BE2C (cell line): Measurements from ENCODE around the gene PAPSS2.

ENCODE experiments used
- DNase-seq: peaks from one replicate; pipeline ENCODE4 v3.0.0-alpha.2; 2020
- H3K27me3 ChIP-seq: fragments of 250-450 bp; sonication (Bioruptor Pico); 2 replicates; pipeline ENCODE4 v1.5.1; 2020; ENCODE audit warnings: mild to moderate bottlenecking
- H3K36me3 ChIP-seq: fragments of 250-450 bp; sonication (Bioruptor Pico); 2 replicates; pipeline ENCODE4 v1.5.1; 2020; ENCODE audit warnings: mild to moderate bottlenecking
- H3K4me1 ChIP-seq: fragments of 250-450 bp; sonication (Bioruptor Pico); 2 replicates; pipeline ENCODE4 v1.5.1; 2020
- H3K4me3 ChIP-seq: 2 replicates; pipeline ENCODE4 v1.5.1; 2011; ENCODE audit warnings: low read depth, low read length
- H3K9me3 ChIP-seq: fragments of 250-450 bp; sonication (Bioruptor Pico); 2 replicates; pipeline ENCODE4 v1.5.1; 2020
- TF ChIP-seq, protein P1 (sequence below): IDR thresholded peaks from 2 replicates; pipeline ENCODE4 v1.5.1; 2012; ENCODE audit warnings: mild to moderate bottlenecking, low read depth, low read length

Gene PAPSS2

DNA sequence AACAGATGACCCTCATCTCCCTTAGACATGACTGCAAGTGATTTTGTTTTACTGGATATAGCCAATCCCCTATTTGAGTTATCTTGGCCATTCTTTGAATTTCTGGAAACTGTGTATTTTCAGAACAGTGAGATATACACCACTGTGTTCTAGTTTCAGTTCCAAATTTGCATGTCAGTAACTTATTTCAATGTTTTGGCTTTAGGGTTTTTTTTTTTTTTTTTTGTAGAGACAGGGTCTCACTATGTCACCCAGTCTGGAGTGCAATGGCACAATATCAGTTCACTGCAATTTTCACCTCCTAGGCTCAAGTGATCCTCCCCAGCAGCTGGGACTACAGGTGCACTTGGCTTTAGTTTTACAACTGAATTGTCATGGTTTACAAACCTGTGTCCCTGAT, 91.1 kb downstream of the PAPSS2 start:
- DNase-seq: no peak
- H3K27me3 ChIP-seq: no peaks in the 10 kb centered on the region
- peaks cover 9% of the 10 kb centered on the region for H3K36me3 ChIP-seq
- no peak overlapping the region for H3K4me3 ChIP-seq
- TF ChIP-seq, protein P1, sequence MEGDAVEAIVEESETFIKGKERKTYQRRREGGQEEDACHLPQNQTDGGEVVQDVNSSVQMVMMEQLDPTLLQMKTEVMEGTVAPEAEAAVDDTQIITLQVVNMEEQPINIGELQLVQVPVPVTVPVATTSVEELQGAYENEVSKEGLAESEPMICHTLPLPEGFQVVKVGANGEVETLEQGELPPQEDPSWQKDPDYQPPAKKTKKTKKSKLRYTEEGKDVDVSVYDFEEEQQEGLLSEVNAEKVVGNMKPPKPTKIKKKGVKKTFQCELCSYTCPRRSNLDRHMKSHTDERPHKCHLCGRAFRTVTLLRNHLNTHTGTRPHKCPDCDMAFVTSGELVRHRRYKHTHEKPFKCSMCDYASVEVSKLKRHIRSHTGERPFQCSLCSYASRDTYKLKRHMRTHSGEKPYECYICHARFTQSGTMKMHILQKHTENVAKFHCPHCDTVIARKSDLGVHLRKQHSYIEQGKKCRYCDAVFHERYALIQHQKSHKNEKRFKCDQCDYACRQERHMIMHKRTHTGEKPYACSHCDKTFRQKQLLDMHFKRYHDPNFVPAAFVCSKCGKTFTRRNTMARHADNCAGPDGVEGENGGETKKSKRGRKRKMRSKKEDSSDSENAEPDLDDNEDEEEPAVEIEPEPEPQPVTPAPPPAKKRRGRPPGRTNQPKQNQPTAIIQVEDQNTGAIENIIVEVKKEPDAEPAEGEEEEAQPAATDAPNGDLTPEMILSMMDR: no peak
- H3K9me3 ChIP-seq: no peaks in the 10 kb centered on the region
- H3K4me1 ChIP-seq: no peaks in the 10 kb centered on the region

DNA sequence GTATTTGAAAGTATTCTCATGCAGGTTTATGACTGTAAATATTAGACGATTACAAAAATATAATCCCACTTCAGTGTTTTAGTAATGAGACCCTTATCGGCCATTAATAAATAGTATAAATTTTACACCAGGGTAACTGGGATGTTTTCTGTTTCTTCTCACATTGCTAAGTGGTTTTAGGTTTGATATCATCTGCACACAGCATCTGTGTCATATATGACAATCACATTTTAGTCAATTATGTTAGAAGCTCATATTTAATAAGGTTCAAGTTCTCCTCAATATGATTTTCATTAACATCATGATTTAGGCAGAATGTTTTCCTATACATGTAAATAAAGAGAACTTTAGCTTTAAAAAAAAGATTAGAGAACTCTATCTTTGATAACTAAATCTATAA, 91.6 kb downstream of the PAPSS2 start:
- TF ChIP-seq, protein P1: no peak
- peaks cover 14% of the 10 kb centered on the region for H3K36me3 ChIP-seq
- H3K4me1 ChIP-seq: no peaks in the 10 kb centered on the region
- no peaks in the 10 kb centered on the region for H3K9me3 ChIP-seq
- H3K27me3 ChIP-seq: no peaks in the 10 kb centered on the region
- H3K4me3 ChIP-seq: no peak overlapping the region
- no peak for DNase-seq

DNA sequence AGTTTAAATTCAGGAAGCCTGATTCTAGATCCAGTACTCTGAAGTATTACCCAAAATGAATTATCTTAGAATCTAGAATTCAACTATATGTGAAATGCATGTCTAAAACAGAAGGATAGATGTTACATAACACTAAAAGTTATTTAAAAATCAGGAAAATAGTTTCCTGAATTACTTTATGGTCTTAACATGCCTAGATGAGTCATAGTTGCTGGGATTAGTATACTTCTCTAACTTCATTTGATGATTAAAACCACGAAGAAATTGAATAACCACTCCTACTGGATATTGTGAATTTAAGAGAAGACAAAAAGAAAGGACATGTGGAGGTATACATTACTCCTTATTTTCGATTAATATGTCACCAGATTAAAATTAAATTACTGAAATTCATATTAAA, 92.9 kb downstream of the PAPSS2 start:
- Histone ChIP-seq H3K9me3 (no peaks in the 10 kb centered on the region), H3K4me1 (no peaks in the 10 kb centered on the region), H3K4me3 (no peak overlapping the region), H3K36me3 (peaks cover 16% of the 10 kb centered on the region), H3K27me3 (no peaks in the 10 kb centered on the region)
- no peak for DNase-seq
- TF ChIP-seq, protein P1: no peak

DNA sequence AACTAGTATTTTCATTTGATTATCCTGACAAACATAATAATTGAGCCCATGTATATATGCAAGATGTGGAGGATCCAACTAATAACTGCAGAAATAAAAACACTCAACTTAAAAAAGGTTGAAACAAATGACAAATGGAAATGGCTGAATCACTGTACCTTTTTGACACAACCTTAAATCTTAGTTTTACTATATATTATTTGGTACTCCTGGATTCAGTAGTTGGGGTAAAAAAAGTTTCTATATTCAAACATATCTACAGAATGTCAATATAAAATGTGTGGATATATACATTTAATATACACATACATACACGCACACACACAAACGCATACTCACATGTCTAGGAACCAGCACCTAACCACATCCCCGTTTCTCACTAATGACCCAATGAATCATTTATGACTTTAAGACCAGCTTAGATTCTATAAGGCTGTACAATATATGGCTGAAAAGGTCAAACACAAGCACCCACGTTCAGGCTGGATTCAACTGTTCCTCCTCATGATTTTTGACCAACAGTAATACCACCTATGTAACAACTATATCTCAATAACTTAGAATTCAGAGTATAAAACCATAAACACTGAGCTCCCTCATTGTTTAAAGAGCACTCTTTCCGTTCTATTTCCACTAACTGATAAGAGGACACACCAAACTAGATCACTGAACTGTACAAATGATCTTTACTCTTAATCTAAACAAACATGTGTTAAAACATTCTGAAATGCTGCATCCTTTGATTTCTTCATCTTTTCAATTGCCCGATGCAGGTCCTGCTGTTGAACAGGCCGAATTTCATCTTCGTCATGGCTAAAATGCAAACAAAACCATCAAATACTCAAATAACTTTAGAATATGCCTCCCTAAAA, 94.6 kb downstream of the PAPSS2 start:
- H3K4me1 ChIP-seq: no peaks in the 10 kb centered on the region
- no peak for DNase-seq
- no peaks in the 10 kb centered on the region for H3K27me3 ChIP-seq
- H3K9me3 ChIP-seq: no peaks in the 10 kb centered on the region
- H3K4me3 ChIP-seq: no peak overlapping the region
- TF ChIP-seq, protein P1: no peak
- H3K36me3 ChIP-seq: peaks cover 16% of the 10 kb centered on the region

DNA sequence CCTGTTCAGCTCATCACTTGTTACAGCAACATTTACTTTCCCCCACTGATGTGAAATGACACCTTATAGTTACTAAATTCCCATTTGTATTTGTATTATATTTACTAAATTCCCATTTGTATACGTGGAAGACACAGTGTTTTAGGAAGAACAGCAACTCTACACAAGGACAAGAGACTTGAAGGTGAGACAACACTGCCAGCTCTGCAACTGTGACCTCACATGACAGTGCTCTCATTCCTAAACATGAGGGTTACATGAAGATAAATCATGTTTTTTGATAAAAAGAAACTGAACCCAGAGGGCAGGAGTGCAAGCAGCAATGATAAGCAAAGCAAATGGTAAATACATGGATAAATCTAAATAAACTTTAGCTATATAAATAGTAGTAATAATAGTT, 98.0 kb downstream of the PAPSS2 start:
- H3K27me3 ChIP-seq: no peaks in the 10 kb centered on the region
- no peak overlapping the region for H3K4me3 ChIP-seq
- peaks cover 16% of the 10 kb centered on the region for H3K36me3 ChIP-seq
- DNase-seq: no peak
- H3K4me1 ChIP-seq: no peaks in the 10 kb centered on the region
- no peaks in the 10 kb centered on the region for H3K9me3 ChIP-seq
- TF ChIP-seq, protein P1: no peak

DNA sequence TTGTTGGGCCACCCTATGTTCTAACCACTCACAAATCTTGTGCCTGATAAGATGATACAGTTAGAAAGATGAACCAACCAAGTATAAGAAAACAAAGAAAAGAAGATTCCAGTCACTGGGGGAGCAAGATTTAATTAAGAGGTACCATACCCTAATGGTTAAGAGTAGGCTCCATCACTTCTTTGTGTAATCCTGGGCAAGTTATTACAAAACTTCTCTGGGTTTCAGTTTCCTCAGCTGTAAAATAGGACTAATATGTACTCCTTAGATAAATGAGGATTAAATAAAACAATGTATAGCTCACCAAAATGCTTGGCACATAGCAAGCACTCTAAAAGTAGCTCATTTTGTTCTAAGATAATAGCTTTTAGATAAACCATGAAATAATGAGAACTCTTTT, 99.9 kb downstream of the PAPSS2 start:
- Histone ChIP-seq H3K4me3 (no peak overlapping the region), H3K36me3 (peaks cover 7% of the 10 kb centered on the region), H3K9me3 (no peaks in the 10 kb centered on the region), H3K4me1 (no peaks in the 10 kb centered on the region), H3K27me3 (no peaks in the 10 kb centered on the region)
- TF ChIP-seq, protein P1: no peak
- no peak for DNase-seq
